RWPE1 (cell line): ENCODE results near the gene RRP15.

Experiments
- CTCF ChIA-PET: fragments of 350-600 bp; sonication (Branson Sonifier 250); formaldehyde crosslinking; extraction: SDS; loops from one replicate; lab custom pipeline; 2021; lab: Yijun Ruan, JAX
- POLR2A ChIA-PET: fragments of 400-600 bp; formaldehyde crosslinking; extraction: SDS; loops from one replicate; lab custom pipeline; 2020; ENCODE audit warnings: antibody characterized with exemption; ENCODE audit not compliant: low non-redundant PET; lab: Yijun Ruan, JAX
- DNase-seq: peaks from one replicate; pipeline ENCODE4 v3.0.0; 2012; ENCODE audit warnings: low spot score
- H3K27ac ChIP-seq: fragments of 450-650 bp; 2 replicates; pipeline ENCODE4 v1.5.1; 2017
- CTCF ChIP-seq: fragments of 450-650 bp; conservative IDR thresholded peaks from 2 replicates; pipeline ENCODE4 v1.5.1; 2017; ENCODE audit warnings: low read depth, mild to moderate bottlenecking

The RRP15 gene

GRCh38 chr1:218284917-218285635, at the start of gene RRP15:
Gene RRP15, plus strand, starts transcription at chr1:218285293. Its CDS starts 24 bp downstream, at chr1:218285317.
- H3K27ac ChIP-seq: peak within 1 kb of the TSS; percentile 77
- ChIA-PET CTCF (no interaction called here), POLR2A (interaction anchor here (0.6 kb wide), 1 partner anchor 34 kb away, joined by 6 read pairs; no protein-coding TSS in a partner anchor)
- DNase-seq: peak; percentile 84
- TF ChIP-seq CTCF: no peak

GRCh38 chr1:218242171-218242570, 42.9 kb upstream of the RRP15 start:
- CTCF ChIA-PET: no interaction called here
- H3K27ac ChIP-seq: no peak overlapping the region
- POLR2A ChIA-PET: no interaction called here
- no peak for TF ChIP-seq CTCF
- DNase-seq: no peak

GRCh38 chr1:218247339-218247738, 37.8 kb upstream of the RRP15 start:
- CTCF ChIA-PET: interaction anchor here (0.5 to 0.7 kb wide), 2 partner anchors 450 to 812 kb away, joined by 3 to 4 read pairs; no protein-coding TSS in a partner anchor
- no peak overlapping the region for H3K27ac ChIP-seq
- POLR2A ChIA-PET: no interaction called here
- no peak for DNase-seq
- no peak for TF ChIP-seq CTCF

- no peak for TF ChIP-seq CTCF
- H3K27ac ChIP-seq: no peak overlapping the region
- ChIA-PET CTCF (no interaction called here), POLR2A (no interaction called here)
- no peak for DNase-seq
Measured at GRCh38 chr1:218249338-218250140, 35.6 kb upstream of the RRP15 start.

GRCh38 chr1:218250492-218250891, 34.6 kb upstream of the RRP15 start:
- ChIA-PET POLR2A (no interaction called here), CTCF (interaction anchor here (0.7 kb wide), 1 partner anchor 1745 kb away, joined by 6 read pairs; no protein-coding TSS in a partner anchor)
- TF ChIP-seq CTCF: no peak
- no peak for DNase-seq
- H3K27ac ChIP-seq: no peak overlapping the region

GRCh38 chr1:218254296-218254946, 30.7 kb upstream of the RRP15 start:
- no peak for DNase-seq
- no peak for TF ChIP-seq CTCF
- H3K27ac ChIP-seq: no peak overlapping the region
- POLR2A ChIA-PET: no interaction called here
- CTCF ChIA-PET: no interaction called here
